GM12873 (cell line): ENCODE results near the gene MYCBP2.

Source experiments
- CTCF ChIP-seq: IDR thresholded peaks from 2 replicates; pipeline ENCODE4 v1.5.1; 2012; ENCODE audit warnings: low read depth, mild to moderate bottlenecking, moderate library complexity, low read length, control low read depth; ENCODE audit not compliant: insufficient read depth; ENCODE audit errors: missing control alignments

The MYCBP2 gene

GRCh38 chr13:77196052-77196618 is 130.8 kb downstream of the MYCBP2 start:
- no peak for TF ChIP-seq CTCF

GRCh38 chr13:77190349-77190958 is 136.4 kb downstream of the MYCBP2 start:
- no peak for TF ChIP-seq CTCF

- no peak for TF ChIP-seq CTCF
These were observed 141.2 kb downstream of the MYCBP2 start for GRCh38 chr13:77185721-77186120.

- no peak for TF ChIP-seq CTCF
These were observed 142.4 kb downstream of the MYCBP2 start for GRCh38 chr13:77184455-77184854.

- no peak for TF ChIP-seq CTCF
These were observed 146.9 kb downstream of the MYCBP2 start for GRCh38 chr13:77180011-77180410.

- TF ChIP-seq CTCF: no peak
These were observed 149.2 kb downstream of the MYCBP2 start for GRCh38 chr13:77177646-77178045.

GRCh38 chr13:77176350-77176749 is 150.5 kb downstream of the MYCBP2 start:
- TF ChIP-seq CTCF: no peak
